ENCODE data around the gene PXMP4. TPM values are rescaled to one million over a fixed set of nuclear protein-coding genes. Genes with fewer than 3 reads are reported as not detected.
A peak's percentile ranks its signal among the peaks of the same experiment; 100 is the strongest.

PXMP4 gene
- total RNA-seq, 1 donor from 2014 or later = 4.2 TPM

DNA sequence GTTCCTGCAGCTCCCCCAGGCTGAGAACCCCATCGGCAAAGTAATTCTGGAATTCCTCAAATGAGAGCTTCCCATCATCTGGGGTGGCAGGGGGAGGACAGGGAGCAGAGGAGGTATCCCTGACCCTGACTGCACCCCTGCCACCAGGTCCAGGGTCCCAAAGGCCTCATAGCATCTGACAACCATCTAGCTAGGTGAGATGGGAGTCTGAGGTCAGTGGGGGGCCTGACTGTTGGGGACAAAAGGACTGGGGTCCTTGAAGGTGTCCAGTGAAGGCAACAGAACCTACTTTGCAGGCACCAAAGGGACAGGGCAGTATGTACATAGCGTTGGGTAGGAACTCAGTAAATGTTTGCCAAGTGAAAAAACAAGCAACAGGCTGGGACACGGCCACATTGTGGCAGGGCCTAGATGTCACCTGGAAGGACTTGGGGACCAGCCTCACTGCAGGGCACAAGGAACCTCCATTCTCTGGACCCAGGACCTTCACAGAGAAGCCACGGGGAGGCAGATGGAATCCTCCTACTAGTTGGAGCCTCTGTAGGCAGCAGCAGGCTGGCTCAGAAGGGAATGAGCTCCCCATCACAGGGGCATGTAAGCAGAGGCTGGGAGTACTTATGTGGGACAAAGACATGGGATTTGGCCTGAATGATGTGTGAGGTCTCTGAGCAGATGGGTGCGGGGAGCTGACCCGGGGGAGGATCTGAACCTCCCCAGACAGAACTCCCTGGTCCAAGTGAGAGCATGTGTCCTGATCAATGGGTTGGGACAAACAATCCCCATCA, 49.2 kb downstream of the PXMP4 start:
- no peak for DNase-seq (ENCODE audit: low read depth in 2 of 2)

DNA sequence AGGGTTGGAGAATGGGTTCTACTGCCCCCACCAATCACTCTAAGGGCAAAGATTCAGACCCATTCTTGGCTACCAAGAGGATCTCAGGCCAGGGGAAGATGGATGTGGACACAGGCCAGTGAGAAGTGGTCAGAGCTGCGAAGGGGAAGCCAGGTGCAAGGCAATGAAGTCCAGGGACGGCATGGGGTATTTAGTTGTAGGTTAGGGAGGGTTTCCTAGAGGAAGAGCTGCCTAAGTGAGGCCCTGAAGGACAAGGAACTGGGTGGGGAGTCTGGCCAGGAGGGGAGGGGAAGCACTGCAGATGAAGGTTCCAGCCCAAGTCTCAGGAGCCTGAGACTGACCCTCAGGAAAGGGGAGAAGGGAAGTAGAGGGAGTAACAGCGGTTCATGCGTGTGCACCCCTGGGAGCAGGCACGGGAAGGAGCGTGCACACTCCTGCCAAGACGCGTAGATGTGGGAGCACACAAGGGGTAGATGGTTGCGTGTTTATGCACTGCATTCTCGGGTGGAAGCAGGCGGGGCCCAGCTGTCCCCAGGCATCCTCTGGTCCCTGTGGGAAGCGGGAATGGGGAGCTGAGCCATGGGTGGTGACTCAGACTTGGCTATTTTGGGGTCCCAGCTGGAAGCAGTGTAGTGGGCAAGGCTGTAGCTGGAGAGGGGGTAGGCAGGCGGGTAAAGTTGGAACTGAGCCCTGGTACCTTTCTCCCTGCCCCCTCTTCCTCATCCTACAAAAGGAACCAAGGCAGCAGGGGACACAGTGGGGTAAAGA, 50.1 kb downstream of the PXMP4 start:
- no peak for DNase-seq (ENCODE audit: low read depth in 2 of 2)

DNA sequence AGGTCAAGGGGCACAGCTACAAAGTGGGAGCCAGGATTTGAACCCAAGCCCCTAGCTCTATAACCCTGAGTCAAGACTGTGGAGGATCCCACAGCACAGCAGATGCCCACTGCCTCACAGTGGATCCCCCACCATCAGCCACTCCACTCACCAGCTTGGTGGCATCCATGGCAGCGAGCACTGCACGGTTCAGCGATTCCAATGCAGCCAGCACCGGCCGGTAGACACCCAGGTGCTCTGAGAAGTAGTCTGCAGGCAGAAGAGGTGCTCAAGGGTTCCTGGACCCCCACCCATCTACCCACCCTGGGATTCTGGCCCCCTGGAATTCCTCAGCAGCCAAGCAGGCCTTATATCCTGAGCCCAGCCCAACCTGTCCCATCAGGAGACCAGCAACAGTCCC, 50.9 kb downstream of the PXMP4 start:
- DNase-seq (ENCODE audit: low read depth in 2 of 2) = no peak

DNA sequence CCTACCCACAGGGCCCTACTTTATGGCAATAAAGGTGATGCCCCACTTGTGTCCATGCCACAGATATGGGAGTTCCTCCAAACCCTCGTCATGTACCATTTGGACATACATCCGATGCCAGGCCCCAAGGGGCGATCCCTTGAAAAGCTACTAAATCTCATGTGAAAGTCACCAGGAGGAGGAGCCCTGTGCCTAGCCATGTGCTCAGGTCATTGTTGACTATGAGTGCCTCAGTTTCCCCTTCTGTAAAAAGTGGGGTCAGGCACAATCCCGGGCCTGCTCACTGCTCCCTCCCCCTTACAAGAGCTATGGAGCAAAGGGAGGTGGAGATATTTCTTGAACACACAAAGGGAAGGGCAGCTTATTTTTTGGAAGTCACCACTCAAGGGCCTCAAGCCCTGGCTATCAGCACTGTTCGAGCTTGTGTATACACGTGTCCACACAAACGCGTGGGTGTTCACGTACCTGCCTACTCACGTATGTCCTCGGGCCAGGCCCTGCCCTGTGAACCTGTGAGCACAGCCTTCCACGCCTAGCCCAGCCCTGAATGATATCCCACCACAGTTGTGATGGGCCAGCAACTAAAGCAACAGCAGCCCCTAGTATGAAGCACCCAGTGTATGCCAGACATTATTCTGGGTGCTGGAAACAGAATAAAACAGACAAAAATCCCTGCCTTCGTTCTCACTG, 51.5 kb downstream of the PXMP4 start:
- no peak for DNase-seq (ENCODE audit: low read depth in 2 of 2)

DNA sequence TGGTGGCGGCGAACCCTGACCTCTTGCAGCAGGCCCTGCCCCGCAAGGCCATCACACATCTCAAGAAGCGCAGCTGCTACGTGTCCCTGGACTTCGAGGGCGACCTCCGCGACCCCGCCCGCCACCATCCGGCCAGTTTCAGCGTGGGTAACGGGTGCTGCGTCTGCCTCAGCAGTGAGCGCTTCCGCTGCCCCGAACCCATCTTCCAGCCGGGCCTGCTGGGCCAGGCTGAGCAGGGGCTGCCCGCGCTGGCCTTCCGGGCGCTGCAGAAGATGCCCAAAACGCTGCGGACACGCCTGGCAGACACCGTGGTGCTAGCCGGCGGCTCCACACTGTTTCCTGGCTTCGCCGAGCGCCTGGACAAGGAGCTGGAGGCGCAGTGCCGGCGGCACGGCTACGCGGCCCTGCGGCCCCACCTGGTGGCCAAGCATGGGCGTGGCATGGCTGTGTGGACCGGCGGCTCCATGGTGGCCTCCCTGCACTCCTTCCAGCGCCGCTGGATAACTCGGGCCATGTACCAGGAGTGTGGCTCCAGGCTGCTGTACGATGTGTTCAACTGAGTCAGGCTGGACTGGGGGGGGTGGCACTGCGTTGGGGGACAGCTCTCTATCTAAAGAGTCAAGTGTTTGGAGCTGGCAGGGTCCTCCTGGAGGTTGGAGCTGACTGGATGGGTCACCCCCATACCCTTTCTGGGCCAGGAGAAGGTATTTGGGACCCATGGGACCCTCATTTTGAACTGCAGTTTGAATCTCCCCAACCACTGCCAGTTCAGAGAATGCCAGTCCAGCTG, 52.2 kb downstream of the PXMP4 start:
- peak in 1 of 2 donors; percentile 81 for DNase-seq (ENCODE audit: low read depth in 2 of 2)

DNA sequence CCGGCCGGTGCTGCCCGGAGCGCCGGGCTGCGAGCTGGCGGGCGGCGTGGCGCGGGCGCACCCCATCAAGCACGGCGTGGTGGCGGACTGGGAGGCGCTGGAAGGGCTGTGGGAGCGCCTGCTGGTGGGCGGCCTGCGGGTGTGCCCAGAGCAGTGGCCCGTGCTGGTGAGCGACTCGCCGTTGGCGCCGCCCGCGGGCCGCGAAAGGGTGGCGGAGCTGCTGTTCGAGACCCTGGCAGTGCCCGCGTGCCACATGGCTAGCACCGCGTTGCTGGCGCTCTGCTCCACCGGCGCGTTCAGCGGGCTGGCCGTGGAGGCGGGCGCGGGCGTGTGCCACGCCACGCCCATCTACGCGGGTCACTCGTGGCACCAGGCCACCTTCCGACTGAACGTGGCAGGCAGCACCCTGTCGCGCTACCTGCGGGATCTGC, 52.9 kb downstream of the PXMP4 start:
- no peak for DNase-seq (ENCODE audit: low read depth in 2 of 2)

DNA sequence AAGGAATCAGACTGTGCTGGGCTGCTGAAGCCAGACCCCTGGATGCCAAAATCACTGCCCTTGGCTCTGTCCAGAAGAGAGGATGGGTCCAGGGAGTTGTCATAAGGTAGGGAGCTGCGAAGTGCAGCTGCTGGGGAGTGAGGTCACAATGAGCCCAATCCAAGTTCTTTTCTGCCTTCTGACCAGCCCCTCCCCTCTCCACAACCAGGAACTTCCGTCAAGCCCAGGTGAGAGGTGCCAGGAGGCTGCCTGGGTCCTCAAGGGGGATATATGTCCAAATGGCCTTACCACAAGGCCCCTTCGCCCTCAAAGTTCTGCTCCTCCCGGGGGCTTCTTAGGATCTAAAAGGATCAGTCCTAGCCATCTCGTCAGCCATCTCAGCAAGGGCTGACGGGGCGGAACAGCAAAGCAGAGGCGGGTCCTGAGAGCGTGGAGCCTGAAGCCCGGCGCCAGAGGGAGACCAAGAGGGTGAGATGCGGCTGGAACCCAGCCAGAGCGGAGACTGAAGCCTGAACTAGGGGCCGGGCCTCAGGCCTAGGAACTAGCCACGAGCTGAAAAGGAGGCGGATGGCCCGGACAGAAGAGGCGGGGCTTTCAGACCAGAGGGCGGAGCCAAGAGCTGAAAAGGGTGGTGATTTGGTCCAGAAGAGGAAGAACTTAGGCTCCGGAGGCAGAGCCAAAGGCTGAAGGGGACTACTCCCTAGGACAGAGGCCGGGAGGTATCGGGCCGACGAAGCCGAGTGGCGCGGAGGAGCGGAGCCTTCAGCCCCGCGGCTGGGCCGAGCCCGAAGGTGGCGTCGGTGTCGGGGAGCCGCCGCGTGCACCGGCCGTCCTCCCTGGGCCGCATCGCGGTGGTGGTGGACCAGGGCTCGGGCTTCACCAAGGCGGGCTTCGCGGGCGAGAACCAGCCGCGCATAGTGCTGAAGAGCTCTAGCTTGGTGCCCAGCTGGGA, 53.5 kb downstream of the PXMP4 start, which contains the start of gene ACTL10:
ACTL10 (plus strand) TSS at position 651 of the 952 bp plus-strand sequence. CDS start 555 bp downstream, outside the sequence.
- DNase-seq (ENCODE audit: low read depth in 2 of 2) = peak; percentile 75 to 97

DNA sequence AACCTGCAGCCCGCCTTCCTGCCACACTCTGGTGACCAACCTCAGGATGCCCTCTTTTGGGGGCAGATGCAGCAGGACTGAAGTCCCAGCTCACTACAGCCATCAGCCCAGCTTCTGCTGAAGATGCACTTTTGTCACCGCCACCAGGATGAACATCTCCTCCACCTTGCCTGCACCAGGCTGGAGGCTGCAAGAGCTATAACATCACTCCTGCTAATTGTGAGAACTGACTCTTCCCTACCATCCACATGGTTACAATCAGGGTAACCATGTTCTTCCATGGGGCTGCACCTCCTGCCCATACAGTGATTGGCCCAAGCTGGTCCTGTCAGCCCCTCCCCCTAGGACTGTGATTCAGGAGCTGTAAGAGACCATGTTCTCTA, 55.4 kb downstream of the PXMP4 start:
- DNase-seq (ENCODE audit: low read depth in 2 of 2) = no peak

DNA sequence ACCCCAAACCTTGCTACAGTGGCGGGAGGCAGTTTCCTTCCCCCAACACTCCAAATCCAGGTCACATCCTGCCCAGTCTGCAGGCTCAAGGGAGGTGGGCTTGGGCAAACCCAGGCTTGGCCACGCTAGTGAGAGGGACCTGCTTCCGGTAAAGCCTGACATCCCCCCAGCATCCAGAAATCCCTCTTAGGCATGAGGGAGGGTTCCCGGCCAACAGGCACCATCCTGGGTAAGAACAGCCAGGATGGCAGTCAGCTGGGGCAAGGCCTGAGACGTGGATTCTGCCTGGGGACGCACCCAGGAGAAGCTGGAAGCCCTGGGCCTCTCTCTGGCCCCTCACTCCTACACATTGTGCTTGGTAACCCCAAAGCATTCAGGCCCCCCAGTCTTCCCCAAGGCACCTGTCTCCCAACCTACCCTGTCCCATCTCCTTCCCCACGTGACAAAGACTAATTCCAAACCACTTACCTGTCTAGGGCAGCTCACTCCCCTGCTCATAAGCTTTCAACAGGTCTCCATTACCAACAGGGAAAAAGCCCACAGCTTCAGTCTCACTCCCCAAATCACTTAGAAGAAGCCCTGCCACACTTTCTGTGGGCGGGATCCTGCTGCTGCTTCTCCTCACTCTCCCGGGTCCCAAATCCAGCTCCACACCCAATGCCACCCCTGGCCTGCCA, 55.9 kb downstream of the PXMP4 start:
- no peak for DNase-seq (ENCODE audit: low read depth in 2 of 2)

DNA sequence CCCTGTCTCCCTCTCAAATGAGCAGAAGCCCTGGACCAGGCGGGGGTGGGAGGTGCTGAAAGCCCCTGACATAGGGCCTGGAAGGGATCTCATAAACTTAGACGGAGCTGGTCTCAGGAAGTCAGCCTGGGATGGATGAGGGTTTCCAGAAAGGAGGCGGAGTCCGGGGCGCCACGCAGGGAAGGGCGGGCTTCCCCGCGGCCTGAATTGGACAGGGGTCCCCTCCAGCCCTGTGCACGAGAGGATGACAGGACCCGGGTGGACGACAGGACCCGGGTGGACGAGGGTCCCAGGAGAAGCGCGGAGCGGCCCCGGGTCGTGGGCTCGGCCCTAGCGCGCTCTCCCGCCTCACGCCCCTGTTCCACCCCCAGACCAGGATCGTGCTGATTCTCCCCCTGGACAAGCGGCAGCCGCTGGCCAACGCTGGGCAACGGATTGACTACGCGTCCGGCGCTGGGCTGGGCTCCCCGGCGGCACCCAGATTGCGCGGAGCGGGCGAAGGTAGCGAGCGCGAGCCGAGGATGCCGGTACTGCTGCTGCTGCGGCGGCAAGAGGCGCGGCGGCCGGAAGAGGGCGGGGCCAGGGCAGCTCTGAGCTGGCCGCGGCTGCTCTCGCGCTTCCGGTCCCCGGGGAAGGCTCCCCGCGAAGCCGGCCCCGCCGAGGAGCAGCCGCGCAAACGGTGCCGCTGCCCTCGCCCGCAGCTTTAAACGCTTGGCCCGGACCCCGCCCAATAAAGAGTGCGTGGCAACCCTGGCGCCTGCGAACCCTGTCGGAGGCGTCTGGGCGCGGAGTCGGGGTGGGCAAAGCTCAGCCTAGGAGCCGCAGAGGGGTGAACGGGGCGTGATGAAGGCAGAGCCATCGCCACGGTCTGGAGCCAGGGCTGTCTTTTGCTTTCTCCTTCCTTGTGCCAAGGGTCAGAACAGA, 56.7 kb downstream of the PXMP4 start:
- DNase-seq (ENCODE audit: low read depth in 2 of 2) = peak in 1 of 2 donors; percentile 65

DNA sequence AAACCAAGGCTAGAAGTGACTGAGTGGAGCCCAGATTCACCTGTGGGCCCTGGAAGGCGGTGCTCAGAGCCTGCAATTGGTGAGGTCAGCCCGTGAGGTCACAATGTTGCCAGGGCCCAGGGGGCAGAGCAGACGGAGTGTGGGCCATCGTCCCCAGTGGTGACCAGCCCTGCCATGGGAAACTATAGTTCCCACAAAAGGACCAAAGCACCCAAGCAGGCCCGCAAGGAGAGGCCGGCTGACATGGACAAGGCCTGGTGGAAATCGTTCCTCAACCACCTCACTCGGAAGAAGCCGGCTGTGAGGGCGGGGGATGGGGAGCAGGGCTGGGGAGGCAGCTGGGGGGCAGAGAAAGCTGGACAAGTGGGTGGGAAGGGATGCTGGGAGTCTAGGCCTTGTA, 57.9 kb downstream of the PXMP4 start, which contains the start of gene C20orf144:
C20orf144 (plus strand) TSS at position 156 of the 400 bp plus-strand sequence; CDS start at position 175, 19 bp downstream.
- no peak for DNase-seq (ENCODE audit: low read depth in 2 of 2)

DNA sequence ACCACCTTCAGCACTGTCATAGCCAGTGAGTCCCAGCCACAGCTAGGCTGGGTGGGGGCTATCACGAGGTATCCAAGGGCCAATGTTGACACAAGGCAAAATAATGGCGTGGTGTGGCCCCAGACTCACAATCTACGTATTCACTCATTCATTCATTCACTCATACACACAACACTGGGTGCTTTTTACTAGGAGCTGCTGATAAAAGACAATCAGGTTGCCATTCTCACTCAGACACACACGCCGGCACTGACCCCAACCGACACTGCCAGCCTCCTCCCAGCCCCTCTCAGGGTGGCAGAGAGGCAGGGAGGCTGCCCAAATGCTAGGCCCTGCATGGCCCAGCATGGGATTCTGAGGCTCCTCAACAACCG, 59.4 kb downstream of the PXMP4 start:
- no peak for DNase-seq (ENCODE audit: low read depth in 2 of 2)

DNA sequence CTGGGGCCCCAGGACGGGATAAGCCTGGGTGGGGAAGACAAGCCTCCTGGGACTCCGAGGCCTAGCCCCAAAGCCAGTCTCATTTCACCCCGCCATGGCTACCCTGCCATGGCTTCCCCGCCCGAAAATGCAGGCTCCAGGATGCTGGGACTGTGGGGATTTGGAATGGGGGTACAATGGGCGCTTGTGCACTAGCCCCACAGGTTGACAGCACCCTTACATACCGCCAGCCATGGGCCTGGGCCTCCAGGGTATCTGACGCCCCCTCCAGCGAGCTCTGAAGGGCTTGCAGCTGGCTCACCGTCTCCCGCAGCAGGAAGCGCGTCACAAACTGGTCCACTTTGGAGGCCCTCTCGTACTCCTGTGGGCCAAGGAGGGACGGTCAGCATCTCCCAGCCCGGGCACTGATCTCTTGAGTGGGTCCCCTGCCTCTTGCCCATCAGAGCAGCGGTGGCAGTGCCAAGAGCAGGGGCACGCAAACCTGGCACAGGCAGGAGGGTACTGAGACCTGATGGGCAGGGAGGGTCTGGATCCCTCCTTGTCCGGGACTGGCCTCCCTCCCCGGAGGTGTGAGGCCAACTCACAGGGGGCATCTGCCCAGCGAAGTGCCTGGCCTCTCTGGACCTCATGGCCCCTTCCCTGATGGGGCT, 60.0 kb downstream of the PXMP4 start:
- DNase-seq (ENCODE audit: low read depth in 2 of 2) = no peak

DNA sequence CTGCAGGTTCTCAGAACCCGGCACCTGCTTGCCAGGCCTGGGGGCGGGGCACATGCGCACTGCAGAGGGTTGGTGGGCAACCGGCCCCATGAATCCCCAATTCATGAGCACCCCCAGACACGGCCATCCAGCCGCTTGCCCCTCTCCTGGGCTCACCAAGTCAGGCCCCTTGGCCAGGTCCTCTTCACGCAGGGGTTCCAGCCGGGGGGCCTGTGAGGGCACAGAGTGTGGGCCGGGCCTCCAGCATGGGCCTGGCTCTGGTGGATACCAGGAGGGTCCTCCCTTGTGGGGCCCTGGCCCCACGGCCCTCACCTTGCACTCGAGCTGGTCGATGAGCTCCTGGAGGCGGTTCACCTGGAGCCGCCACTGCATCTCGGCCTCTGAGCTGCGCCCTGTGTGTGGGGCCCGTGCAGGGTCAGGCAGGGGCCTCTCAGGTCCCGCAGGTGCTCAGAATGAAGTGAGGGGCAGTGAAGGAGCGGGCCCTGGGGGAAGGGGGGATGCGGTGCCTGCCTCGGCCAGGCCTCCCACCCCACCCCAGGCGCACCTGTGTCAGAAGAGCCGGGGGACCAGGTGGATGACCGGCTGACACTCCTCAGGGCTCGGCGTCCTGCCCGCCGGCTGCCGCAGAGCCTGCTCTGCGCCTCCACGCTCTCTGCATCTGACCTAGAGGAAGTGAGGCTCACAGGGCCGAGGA, 60.6 kb downstream of the PXMP4 start:
- DNase-seq (ENCODE audit: low read depth in 2 of 2) = no peak

DNA sequence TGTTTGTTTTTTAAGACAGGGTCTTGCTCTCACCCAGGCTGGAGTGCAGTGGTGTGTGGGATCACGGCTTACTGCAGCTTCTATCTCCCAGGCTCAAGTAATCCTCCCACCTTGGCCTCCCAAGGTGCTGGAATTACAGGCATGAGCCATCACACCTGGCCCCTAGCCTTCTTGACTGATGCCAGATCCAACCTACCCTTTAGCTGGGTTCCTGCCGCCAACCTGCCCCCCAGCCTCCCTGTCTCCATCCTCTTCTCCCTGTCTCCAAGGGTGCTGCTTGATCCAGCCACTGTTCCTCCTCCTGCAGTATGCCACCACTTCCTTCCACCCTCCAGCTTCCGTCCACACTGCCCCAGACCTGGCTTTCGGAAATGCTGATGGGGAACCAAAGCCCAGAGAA, 61.2 kb downstream of the PXMP4 start:
- no peak for DNase-seq (ENCODE audit: low read depth in 2 of 2)

DNA sequence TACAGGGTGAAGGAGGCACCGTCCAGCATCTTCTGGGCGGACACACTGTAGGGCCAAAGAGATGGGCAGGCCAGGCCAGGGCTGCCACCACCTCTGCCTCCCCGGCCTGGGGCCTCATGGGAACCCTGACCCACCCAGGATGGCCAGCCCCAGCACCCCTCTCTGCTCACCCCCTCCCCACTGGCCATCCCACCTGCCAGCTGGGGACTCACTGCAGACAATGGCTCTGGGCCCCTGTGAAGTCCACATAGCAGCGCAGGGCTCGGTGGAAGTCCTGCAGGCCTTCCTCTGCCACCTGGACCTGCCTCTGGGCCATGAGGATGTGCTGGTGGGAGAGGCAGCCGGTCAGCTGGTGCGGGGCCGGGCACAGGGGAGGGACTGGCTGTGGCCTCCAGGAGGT, 61.6 kb downstream of the PXMP4 start:
- no peak for DNase-seq (ENCODE audit: low read depth in 2 of 2)

DNA sequence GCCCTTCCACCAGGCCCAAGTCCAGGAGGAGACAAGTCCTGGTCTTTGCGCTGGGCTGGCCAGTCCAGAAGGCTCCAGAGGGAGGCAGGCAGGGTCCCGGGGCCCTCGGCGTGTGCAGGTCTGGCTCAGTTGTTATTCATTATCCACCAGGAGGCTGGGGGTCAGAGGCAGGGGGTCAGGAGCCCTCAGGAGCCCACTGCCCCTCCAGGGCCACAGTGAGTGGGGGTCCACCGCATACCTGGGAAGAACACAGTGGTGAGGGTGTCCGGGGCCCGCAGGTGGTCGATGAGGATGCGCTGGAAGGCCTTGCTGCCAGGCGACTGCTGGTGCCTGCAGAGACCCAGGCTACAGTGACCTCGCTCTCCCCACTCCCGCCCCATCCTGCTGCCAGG, 62.4 kb downstream of the PXMP4 start:
- no peak for DNase-seq (ENCODE audit: low read depth in 2 of 2)

Measured in dermis microvascular lymphatic vessel endothelial cell (primary cell).